Panc1 (cell line): ENCODE data around the gene TIAM2. TPM values are rescaled to one million over a fixed set of nuclear protein-coding genes. Genes with fewer than 3 reads are reported as not detected.

ENCODE experiments used
- ATAC-seq: fragments of 200-7000 bp; cut with Tn5 transposase; 2 replicates; pipeline ENCODE4 v1.9.1; 2020; ENCODE audit warnings: mild to moderate bottlenecking, moderate library complexity
- BruUV-seq: library from RNA; stranded (reverse); fragments of 400-500 nt; replicated peaks from 2 replicates; lab custom pipeline; 2021; lab: Mats Ljungman, UMichigan
- CTCF ChIA-PET: fragments of 300-600 bp; sonication (Branson Sonifier 250); formaldehyde crosslinking; loops from one replicate; lab custom pipeline; 2022; ENCODE audit warnings: antibody characterized with exemption; lab: Charles Lee
- POLR2A ChIA-PET: fragments of 300-600 bp; sonication (Branson Sonifier 250); formaldehyde crosslinking; loops from one replicate; lab custom pipeline; 2022; ENCODE audit warnings: antibody characterized with exemption; lab: Charles Lee
- DNase-seq: peaks from one replicate; pipeline ENCODE4 v3.0.0-alpha.2; 2010; ENCODE audit warnings: low read depth, low spot score
- H3K27ac ChIP-seq: 2 replicates; pipeline ENCODE4 v1.5.1; 2011; ENCODE audit warnings: mild to moderate bottlenecking, low read length, inconsistent platforms
- H3K27me3 ChIP-seq: fragments of 200-500 bp; sonication (Bioruptor generic); 2 replicates; pipeline ENCODE4 v1.6.0; 2014; ENCODE audit warnings: low read length, inconsistent platforms; ENCODE audit not compliant: control insufficient read depth, insufficient read depth
- H3K36me3 ChIP-seq: fragments of 200-500 bp; sonication (Bioruptor generic); 2 replicates; pipeline ENCODE4 v1.5.1; 2014; ENCODE audit warnings: inconsistent platforms, mild to moderate bottlenecking, low read length, moderate library complexity; ENCODE audit not compliant: control insufficient read depth, insufficient read depth
- H3K4me1 ChIP-seq: 2 replicates; pipeline ENCODE4 v1.5.1; 2011; ENCODE audit warnings: inconsistent platforms, mild to moderate bottlenecking, low read length, moderate library complexity; ENCODE audit not compliant: control insufficient read depth, insufficient read depth
- H3K4me3 ChIP-seq, 2 experiments: 2 replicates each; pipeline ENCODE4 v1.5.1; 2011 to 2012; ENCODE audit warnings: low read depth in 2 of 2, low read length in 2 of 2, mild to moderate bottlenecking in 2 of 2, inconsistent platforms in 1 of 2, moderate library complexity in 1 of 2
- H3K9me3 ChIP-seq: fragments of 200-500 bp; sonication (Bioruptor generic); 2 replicates; pipeline ENCODE4 v1.5.1; 2014; ENCODE audit warnings: low read depth, mild to moderate bottlenecking, inconsistent platforms, low read length, moderate library complexity; ENCODE audit not compliant: control insufficient read depth, insufficient read depth
- CTCF ChIP-seq: fragments of 450-650 bp; IDR thresholded peaks from 2 replicates; pipeline ENCODE4 v1.5.1; 2017; ENCODE audit warnings: mild to moderate bottlenecking
- POLR2AphosphoS5 ChIP-seq: IDR thresholded peaks from 2 replicates; pipeline ENCODE4 v1.6.1; 2012; ENCODE audit warnings: mild to moderate bottlenecking, low read depth, low read length, moderate library complexity
- REST ChIP-seq, 2 experiments: IDR thresholded peaks; 2 replicates each; pipeline ENCODE4 v1.6.1; 2011 to 2012; ENCODE audit warnings: low read depth in 2 of 2, control low read depth in 1 of 2, low read length in 1 of 2, mild to moderate bottlenecking in 1 of 2, moderate library complexity in 1 of 2; ENCODE audit not compliant: insufficient read depth in 1 of 2
- SIN3A ChIP-seq: IDR thresholded peaks from 2 replicates; pipeline ENCODE4 v1.6.1; 2012; ENCODE audit warnings: low read depth, mild to moderate bottlenecking, low read length, moderate library complexity, borderline replicate concordance; ENCODE audit not compliant: insufficient read depth
- TCF7L2 ChIP-seq: IDR thresholded peaks from 2 replicates; pipeline ENCODE4 v1.6.1; 2011; ENCODE audit warnings: mild to moderate bottlenecking, low read depth, low read length, inconsistent platforms
- in situ Hi-C: cut with HindIII; loops from 2 replicates; pipeline ENCODE4 v1.10.0; 2016; ENCODE audit warnings: low sequenced_read_pairs, low pct_unique_long_range_greater_than_20kb
- intact Hi-C: fragments of 100-400 bp; cut with micrococcal nuclease; formaldehyde crosslinking; loops from one replicate; pipeline ENCODE4 v1.10.0; 2022; ENCODE audit not compliant: unreplicated experiment
- total RNA-seq: library from RNA; stranded (reverse); gene quantifications from one replicate; pipeline ENCODE4 v1.2.1, GENCODE V29; 2021; ENCODE audit not compliant: unreplicated experiment

Gene TIAM2
- total RNA-seq, 1 experiment from 2014 or later: 14.9 TPM

GRCh38 chr6:155132617-155133016, 137.5 kb downstream of the TIAM2 start:
- Histone ChIP-seq H3K27me3 (no peaks in the 10 kb centered on the region), H3K27ac (no peak overlapping the region), H3K4me3 (no peak overlapping the region), H3K36me3 (no peaks in the 10 kb centered on the region), H3K4me1 (peaks cover 22% of the 10 kb centered on the region), H3K9me3 (no peaks in the 10 kb centered on the region)
- TF ChIP-seq POLR2AphosphoS5 (no peak), REST (IDR thresholded peaks at IDR 0.05; ENCODE audit: insufficient read depth in 1 of 2, low read depth in 2 of 2, low read length in 1 of 2) (no peak), TCF7L2 (no peak), SIN3A (no peak), CTCF (no peak)
- intact Hi-C loops: no loop called here
- ATAC-seq (no peak), DNase-seq (no peak)
- BruUV-seq: no TSS peak
- ChIA-PET POLR2A (no interaction called here), CTCF (no interaction called here)
- in situ Hi-C loops: no loop called here

- CTCF ChIA-PET: no interaction called here
- BruUV-seq: no TSS peak
- peaks cover 20% of the 10 kb centered on the region for H3K4me1 ChIP-seq
- H3K36me3 ChIP-seq: no peaks in the 10 kb centered on the region
- H3K27me3 ChIP-seq: no peaks in the 10 kb centered on the region
- no peak overlapping the region for H3K4me3 ChIP-seq
- TF ChIP-seq CTCF (no peak), REST (IDR thresholded peaks at IDR 0.05; ENCODE audit: insufficient read depth in 1 of 2, low read depth in 2 of 2, low read length in 1 of 2) (no peak), POLR2AphosphoS5 (no peak), TCF7L2 (no peak), SIN3A (no peak)
- no peak for DNase-seq
- POLR2A ChIA-PET: no interaction called here
- in situ Hi-C loops (no loop called here), intact Hi-C loops (no loop called here)
- ATAC-seq: no peak
- H3K27ac ChIP-seq: no peak overlapping the region
- no peaks in the 10 kb centered on the region for H3K9me3 ChIP-seq
Measured at GRCh38 chr6:155141002-155141401, 145.9 kb downstream of the TIAM2 start.
